IMR-90 (cell line): ENCODE data around the gene EGLN3. TPM values are rescaled to one million over a fixed set of nuclear protein-coding genes. Genes with fewer than 3 reads are reported as not detected.

Experiments
- ATAC-seq: fragments of 200-7000 bp; cut with Tn5 transposase; 2 replicates; pipeline ENCODE4 v1.9.1; 2020; ENCODE audit warnings: low read depth, mild to moderate bottlenecking, moderate library complexity
- BruUV-seq: library from RNA; stranded (reverse); fragments of 400-500 nt; replicated peaks from 2 replicates; lab custom pipeline; 2021; lab: Mats Ljungman, UMichigan
- CTCF ChIA-PET: fragments of 300-600 bp; formaldehyde crosslinking; extraction: SDS; loops from one replicate; lab custom pipeline; 2021; ENCODE audit warnings: antibody characterized with exemption; lab: Yijun Ruan, JAX
- POLR2A ChIA-PET: fragments of 300-600 bp; sonication (Branson Sonifier 250); formaldehyde crosslinking; loops from one replicate; lab custom pipeline; 2022; ENCODE audit warnings: antibody characterized with exemption; ENCODE audit not compliant: unreplicated experiment; lab: Charles Lee
- DNase-seq: peaks from one replicate; pipeline ENCODE4 v3.0.0; 2013
- H2AFZ ChIP-seq: replicated peaks from 2 replicates; pipeline ENCODE3; 2013; ENCODE audit warnings: low read length, mild to moderate bottlenecking; ENCODE audit not compliant: poor library complexity
- H2AK5ac ChIP-seq: 2 replicates; pipeline ENCODE4 v1.6.1; 2013; ENCODE audit warnings: low read depth, low read length, inconsistent platforms
- H2AK9ac ChIP-seq: replicated peaks from 2 replicates; pipeline ENCODE3; 2013; ENCODE audit warnings: mild to moderate bottlenecking, low read depth, low read length, moderate library complexity; ENCODE audit not compliant: poor library complexity
- H2BK120ac ChIP-seq: 2 replicates; pipeline ENCODE4 v1.6.1; 2013; ENCODE audit warnings: low read depth, low read length, inconsistent platforms
- H2BK15ac ChIP-seq: 3 replicates; pipeline ENCODE4 v1.6.1; 2013; ENCODE audit warnings: low read depth, low read length, inconsistent platforms
- H2BK20ac ChIP-seq: 2 replicates; pipeline ENCODE4 v1.6.1; 2013; ENCODE audit warnings: low read depth, mild to moderate bottlenecking, inconsistent platforms, low read length, moderate library complexity
- H2BK5ac ChIP-seq: 2 replicates; pipeline ENCODE4 v1.6.1; 2013; ENCODE audit warnings: mild to moderate bottlenecking, low read depth, low read length, inconsistent platforms; ENCODE audit not compliant: poor library complexity, severe bottlenecking
- H3K14ac ChIP-seq: replicated peaks from 2 replicates; pipeline ENCODE4 v1.6.1; 2013; ENCODE audit warnings: low read depth, low read length, inconsistent platforms
- H3K18ac ChIP-seq: 2 replicates; pipeline ENCODE4 v1.6.1; 2013; ENCODE audit warnings: low read depth, low read length, control low read depth
- H3K23ac ChIP-seq: 2 replicates; pipeline ENCODE4 v1.6.1; 2013; ENCODE audit warnings: low read depth, low read length, inconsistent platforms
- H3K27ac ChIP-seq: 2 replicates; pipeline ENCODE4 v1.5.1; 2013; ENCODE audit warnings: mild to moderate bottlenecking, control low read depth, low read length; ENCODE audit not compliant: insufficient read depth
- H3K27me3 ChIP-seq: 2 replicates; pipeline ENCODE4 v1.6.1; 2013; ENCODE audit warnings: low read length; ENCODE audit not compliant: control insufficient read depth, insufficient read depth
- H3K36me3 ChIP-seq: 2 replicates; pipeline ENCODE4 v1.6.1; 2013; ENCODE audit warnings: low read length, mixed read lengths; ENCODE audit not compliant: control insufficient read depth, insufficient read depth
- H3K4ac ChIP-seq: 2 replicates; pipeline ENCODE4 v1.6.1; 2013; ENCODE audit warnings: low read depth, low read length, inconsistent platforms
- H3K4me1 ChIP-seq: 2 replicates; pipeline ENCODE4 v1.6.1; 2013; ENCODE audit warnings: low read length, mixed read lengths; ENCODE audit not compliant: control insufficient read depth, insufficient read depth
- H3K4me2 ChIP-seq: 2 replicates; pipeline ENCODE4 v1.6.1; 2013; ENCODE audit warnings: low read depth, mild to moderate bottlenecking, control low read depth, low read length, moderate library complexity
- H3K4me3 ChIP-seq: 2 replicates; pipeline ENCODE4 v1.5.1; 2013; ENCODE audit warnings: low read depth, mild to moderate bottlenecking, control low read depth, low read length, moderate library complexity; ENCODE audit not compliant: insufficient read depth
- H3K56ac ChIP-seq: 2 replicates; pipeline ENCODE4 v1.6.1; 2013; ENCODE audit warnings: low read length, inconsistent platforms; ENCODE audit not compliant: insufficient read depth; ENCODE audit errors: extremely low read depth
- H3K79me1 ChIP-seq, 2 experiments: 2 replicates each; pipeline ENCODE4 v1.6.1; 2013; ENCODE audit warnings: low read length in 2 of 2, inconsistent platforms in 1 of 2, low read depth in 1 of 2
- H3K9ac ChIP-seq: 2 replicates; pipeline ENCODE4 v1.6.1; 2013; ENCODE audit warnings: low read depth, low read length, control low read depth
- H3K9me1 ChIP-seq: 2 replicates; pipeline ENCODE4 v1.6.1; 2013; ENCODE audit warnings: low read length, inconsistent platforms; ENCODE audit not compliant: insufficient read depth
- H3K9me3 ChIP-seq: 2 replicates; pipeline ENCODE4 v1.6.1; 2013; ENCODE audit warnings: low read length; ENCODE audit not compliant: control insufficient read depth, insufficient read depth
- H4K20me1 ChIP-seq: 2 replicates; pipeline ENCODE4 v1.6.1; 2013; ENCODE audit warnings: low read length, inconsistent platforms; ENCODE audit not compliant: insufficient read depth
- H4K5ac ChIP-seq: 2 replicates; pipeline ENCODE4 v1.6.1; 2013; ENCODE audit warnings: mild to moderate bottlenecking, low read depth, low read length, control low read depth
- H4K8ac ChIP-seq, 2 experiments: 2 replicates each; pipeline ENCODE4 v1.6.1; 2013; ENCODE audit warnings: low read depth in 2 of 2, low read length in 2 of 2, control low read depth in 1 of 2, inconsistent platforms in 1 of 2
- H4K91ac ChIP-seq: 2 replicates; pipeline ENCODE4 v1.6.1; 2013; ENCODE audit warnings: low read depth, low read length, inconsistent platforms; ENCODE audit not compliant: insufficient read depth
- NFE2L2 ChIP-seq: fragments of 150-350 bp; IDR thresholded peaks from 2 replicates; pipeline ENCODE4 v1.6.1; 2016; ENCODE audit warnings: low read depth, mild to moderate bottlenecking, low read length
- RFX5 ChIP-seq: IDR thresholded peaks from 2 replicates; pipeline ENCODE4 v1.8.0; 2012; ENCODE audit warnings: low read depth, mild to moderate bottlenecking, low read length, moderate library complexity
- WGBS, 2 experiments: methylation state at CpG; one replicate each; pipeline versions ENCODE4 v1.1.5 to v1.1.7; 2013; ENCODE audit warnings: missing lambda C conversion rate in 2 of 2; ENCODE audit not compliant: insufficient read length in 1 of 2; ENCODE audit errors: extremely low coverage in 2 of 2; 5-methylcytosine and 5-hydroxymethylcytosine counted together
- dilution Hi-C: fragments of 300-500 bp; cut with HindIII; formaldehyde crosslinking; loops from one replicate; pipeline ENCODE4 v1.14.3; 2018; ENCODE audit warnings: low sequenced_read_pairs; ENCODE audit not compliant: unreplicated experiment
- in situ Hi-C: fragments of 300-500 bp; cut with MboI; formaldehyde crosslinking; loops from 3 replicates; pipeline ENCODE4 v1.14.3; 2019; ENCODE audit warnings: low sequenced_read_pairs, inconsistent platforms, mixed read lengths
- intact Hi-C: fragments of 100-400 bp; cut with micrococcal nuclease; formaldehyde crosslinking; loops from 2 replicates; pipeline ENCODE4 v1.10.0; 2022
- polyA plus RNA-seq, 3 experiments: library from polyadenylated mRNA; depleted of rRNA; stranded (reverse); fragments of >200 nt; gene quantifications; 2 replicates each; pipeline ENCODE4 v1.2.3, GENCODE V29; 2012; ENCODE audit warnings: low replicate concordance in 1 of 3
- total RNA-seq: library from RNA; depleted of rRNA; stranded (reverse); fragments of >200 nt; gene quantifications from 2 replicates; pipeline ENCODE4 v1.2.3, GENCODE V29; 2012

The EGLN3 gene
- total and polyA plus RNA-seq, 2 of the 4 experiments (the other 2 are of a cell fraction), result under 0.01 to 0.03 TPM

DNA sequence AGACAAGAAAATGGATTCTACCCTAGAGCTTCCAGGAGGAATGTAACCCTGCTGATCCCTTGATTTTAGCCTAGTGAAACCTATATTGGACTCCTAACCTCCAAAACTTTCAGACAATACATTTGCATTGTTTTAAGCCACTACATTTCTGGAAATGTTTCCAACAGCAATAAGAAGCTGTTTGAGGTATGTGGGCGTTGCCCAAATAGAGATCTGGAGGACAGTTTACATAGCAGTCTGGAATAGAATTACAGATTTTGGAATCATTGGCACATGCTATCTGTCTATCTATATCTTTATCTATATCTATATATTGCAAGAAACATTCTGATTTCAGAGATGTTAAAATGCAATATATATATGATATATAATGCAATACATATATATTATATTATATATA, 42.4 kb upstream of the EGLN3 start:
- Histone ChIP-seq H3K9ac (no peak overlapping the region), H3K4me1 (no peaks in the 10 kb centered on the region; the same call in 1 of the 2 replicates), H3K9me1 (no peaks in the 10 kb centered on the region), H4K91ac (no peak overlapping the region), H2AK9ac (no peak overlapping the region), H4K5ac (no peak overlapping the region), H3K9me3 (no peaks in the 10 kb centered on the region), H3K56ac (no peak overlapping the region), H3K79me1 (no peaks in the 10 kb centered on the region), H4K8ac (no peak overlapping the region), H3K27me3 (no peaks in the 10 kb centered on the region), H3K4me2 (no peak overlapping the region), H3K27ac (no peak overlapping the region), H3K18ac (no peak overlapping the region), H2AFZ (no peak overlapping the region), H3K36me3 (no peaks in the 10 kb centered on the region), H2BK15ac (no peak overlapping the region), H2BK5ac (no peak overlapping the region), H3K23ac (no peak overlapping the region), H3K4me3 (no peak overlapping the region), H2BK120ac (no peak overlapping the region), H3K14ac (no peak overlapping the region), H2AK5ac (no peak overlapping the region), H4K20me1 (no peaks in the 10 kb centered on the region), H2BK20ac (no peak overlapping the region), H3K4ac (no peak overlapping the region)
- BruUV-seq, result no TSS peak
- ATAC-seq (no peak), DNase-seq (no peak)
- ChIA-PET CTCF (no interaction called here), POLR2A (no interaction called here)
- no CpG with 5 or more reads among the region's 1 CpG for WGBS, 2 experiments
- dilution Hi-C loops (no loop called here), intact Hi-C loops (no loop called here), in situ Hi-C loops (no loop called here)
- TF ChIP-seq NFE2L2 (no peak), RFX5 (no peak)
